Endothelial cell of umbilical vein (primary cell): ENCODE measurements around the gene SLC39A11. TPM values are rescaled to one million over a fixed set of nuclear protein-coding genes. Genes with fewer than 3 reads are reported as not detected.
"Not testable (repeated sequence)": the region's sequence is repeated elsewhere in the genome, so short reads cannot be mapped to it uniquely, and the experiment has no call there.

ENCODE experiments used
- BruUV-seq: library from RNA; stranded (reverse); fragments of 400-500 nt; replicated peaks from 2 replicates; lab custom pipeline; 2021; lab: Mats Ljungman, UMichigan
- CTCF ChIA-PET: fragments of 300-600, 350-600 bp; sonication (Branson Sonifier 250); formaldehyde crosslinking; loops from one replicate; lab custom pipeline; 2021; ENCODE audit warnings: antibody characterized with exemption, inconsistent platforms; lab: Charles Lee
- POLR2A ChIA-PET: fragments of 300-600, 350-600 bp; sonication (Branson Sonifier 250); formaldehyde crosslinking; loops from one replicate; lab custom pipeline; 2021; ENCODE audit warnings: antibody characterized with exemption, inconsistent platforms; lab: Charles Lee
- DNase-seq: peaks from one replicate; pipeline ENCODE4 v3.0.0-alpha.2; 2011; ENCODE audit warnings: low read depth, low spot score
- FAIRE-seq: peaks from 2 replicates; lab custom pipeline; 2011; peaks lifted over from hg19 to GRCh38; lab: Jason Lieb, UNC
- H2AFZ ChIP-seq: 2 replicates; pipeline ENCODE4 v1.6.0; 2012; ENCODE audit warnings: low read depth, low read length, control low read depth, inconsistent platforms
- H3K27ac ChIP-seq: 2 replicates; pipeline ENCODE4 v1.5.1; 2011; ENCODE audit warnings: low read depth, mild to moderate bottlenecking, control low read depth, low read length, moderate library complexity; ENCODE audit not compliant: insufficient read depth
- H3K27me3 ChIP-seq, 2 experiments: 2 replicates each; pipeline versions ENCODE4 v1.6.0 to v1.6.1; 2011; ENCODE audit warnings: low read length in 2 of 2, mixed read lengths in 1 of 2; ENCODE audit not compliant: control insufficient read depth in 2 of 2, insufficient read depth in 2 of 2
- H3K36me3 ChIP-seq, 2 experiments: 2 replicates in 1 of 2; 3 replicates in 1 of 2; pipeline ENCODE4 v1.5.1; 2011; ENCODE audit warnings: low read length in 2 of 2, mild to moderate bottlenecking in 1 of 2, moderate library complexity in 1 of 2; ENCODE audit not compliant: control insufficient read depth in 2 of 2, insufficient read depth in 2 of 2; ENCODE audit errors: extremely low read depth in 1 of 2
- H3K4me1 ChIP-seq: 3 replicates; pipeline ENCODE4 v1.5.1; 2011; ENCODE audit warnings: mild to moderate bottlenecking, low read length; ENCODE audit not compliant: control insufficient read depth, insufficient read depth; ENCODE audit errors: extremely low read depth
- H3K4me2 ChIP-seq: 2 replicates; pipeline ENCODE4 v1.6.1; 2011; ENCODE audit warnings: low read length, control low read depth, mixed read lengths; ENCODE audit not compliant: insufficient read depth
- H3K4me3 ChIP-seq, 3 experiments: fragments of 200-600 bp in 1 of 3; sonication (generic), shearing (Covaris generic) in 1 of 3; replicated peaks in 1 of 3; 2 replicates each; pipeline ENCODE4 v1.5.1; 2011 to 2016; ENCODE audit warnings: control low read depth in 3 of 3, low read length in 3 of 3, mild to moderate bottlenecking in 2 of 3, inconsistent platforms in 1 of 3, low read depth in 1 of 3, moderate library complexity in 1 of 3; ENCODE audit not compliant: insufficient read depth in 1 of 3
- H3K79me2 ChIP-seq: 2 replicates; pipeline ENCODE4 v1.6.0; 2012; ENCODE audit warnings: low read length, inconsistent platforms; ENCODE audit not compliant: control insufficient read depth, insufficient read depth
- H3K9ac ChIP-seq: replicated peaks from 2 replicates; pipeline ENCODE3; 2011; ENCODE audit warnings: low read length, control low read depth; ENCODE audit not compliant: insufficient read depth; ENCODE audit errors: extremely low read depth
- H3K9me1 ChIP-seq: replicated peaks from 3 replicates; pipeline ENCODE4 v1.6.0; 2011; ENCODE audit warnings: mild to moderate bottlenecking, low read length; ENCODE audit not compliant: control insufficient read depth, insufficient read depth; ENCODE audit errors: extremely low read depth
- H3K9me3 ChIP-seq: replicated peaks from 2 replicates; pipeline ENCODE4 v1.5.1; 2012; ENCODE audit warnings: low read length, inconsistent platforms; ENCODE audit not compliant: control insufficient read depth, insufficient read depth
- H4K20me1 ChIP-seq: replicated peaks from 2 replicates; pipeline ENCODE3; 2011; ENCODE audit warnings: mild to moderate bottlenecking, low read length; ENCODE audit not compliant: control insufficient read depth, insufficient read depth; ENCODE audit errors: extremely low read depth
- JUN ChIP-seq: IDR thresholded peaks from 2 replicates; pipeline ENCODE4 v1.6.1; 2011; ENCODE audit warnings: borderline replicate concordance, low read depth; ENCODE audit not compliant: insufficient read length, insufficient read depth
- POLR2A ChIP-seq: IDR thresholded peaks from 2 replicates; pipeline ENCODE4 v1.6.1; 2012; ENCODE audit warnings: low read depth, mild to moderate bottlenecking, control low read depth, low read length
- POLR2AphosphoS5 ChIP-seq: IDR thresholded peaks from 2 replicates; pipeline ENCODE4 v1.6.1; 2012; ENCODE audit warnings: low read depth, mild to moderate bottlenecking, control low read depth, low read length, moderate library complexity; ENCODE audit not compliant: insufficient read depth
- dilution Hi-C: fragments of 300-500 bp; cut with MboI; formaldehyde crosslinking; loops from one replicate; pipeline ENCODE4 v1.15.0; 2019; ENCODE audit warnings: low sequenced_read_pairs; ENCODE audit not compliant: extremely low pct_ligation_motif_present
- intact Hi-C: fragments of 100-400 bp; cut with micrococcal nuclease; formaldehyde crosslinking; loops from one replicate; pipeline ENCODE4 v1.10.0; 2022
- polyA plus RNA-seq, 4 experiments: library from polyadenylated mRNA; depleted of rRNA in 3 of 4; stranded (reverse) in 3 of 4; unstranded in 1 of 4; fragments of >200 nt; gene quantifications; 2 replicates each; pipeline versions ENCODE4 v1.2.1 to v1.2.3, GENCODE V29; 2011 to 2012; ENCODE audit warnings: missing spikeins in 1 of 4
- total RNA-seq: library from RNA; stranded (reverse); gene quantifications from 2 replicates; pipeline ENCODE4 v1.2.3, GENCODE V29; 2021

The SLC39A11 gene
- total and polyA plus RNA-seq, 2 donors (not counting 3 experiments of a cell fraction or from before 2014, with no cell fraction given) = 8.1 to 11.9 TPM

GRCh38 chr17:72639711-72640110 is 452.8 kb downstream of the SLC39A11 start:
- no TSS peak for BruUV-seq
- Histone ChIP-seq H3K9me3 (no peaks in the 10 kb centered on the region), H3K4me3 (no peak overlapping the region), H3K79me2 (no peaks in the 10 kb centered on the region), H3K4me2 (no peak overlapping the region), H3K9me1 (no peaks in the 10 kb centered on the region), H3K27ac (no peak overlapping the region), H3K36me3 (no peaks in the 10 kb centered on the region), H4K20me1 (no peaks in the 10 kb centered on the region), H3K27me3 (no peaks in the 10 kb centered on the region), H3K4me1 (no peaks in the 10 kb centered on the region), H2AFZ (no peak overlapping the region), H3K9ac (no peak overlapping the region)
- DNase-seq = no peak
- ChIA-PET CTCF (no interaction called here), POLR2A (no interaction called here)
- TF ChIP-seq POLR2A = no peak
- no peak for TF ChIP-seq POLR2AphosphoS5
- no peak for TF ChIP-seq JUN
- intact Hi-C loops = no loop called here
- no peak for FAIRE-seq
- dilution Hi-C loops = no loop called here

DNA sequence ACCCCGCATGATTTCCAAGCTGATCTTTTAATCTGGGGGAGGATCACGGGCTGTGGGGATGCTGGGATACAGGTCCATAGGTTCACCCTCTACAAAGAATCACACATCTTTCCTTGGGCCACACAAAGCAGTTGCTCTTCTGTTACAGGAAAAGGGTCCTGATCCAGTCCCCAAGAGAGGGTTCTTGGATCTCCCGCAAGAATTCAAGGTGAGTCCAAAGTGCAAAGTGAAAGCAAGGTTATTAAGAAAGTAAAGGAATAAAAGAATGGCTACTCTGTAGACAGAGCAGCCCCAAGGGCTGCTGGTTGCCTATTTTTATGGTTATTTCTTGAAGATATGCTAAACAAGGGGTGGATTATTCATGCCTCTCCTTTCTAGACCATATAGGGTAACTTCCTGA is 453.6 kb downstream of the SLC39A11 start:
- H3K4me1 ChIP-seq, H3K27ac ChIP-seq, BruUV-seq, H2AFZ ChIP-seq, H3K9me3 ChIP-seq, intact Hi-C loops, POLR2A ChIA-PET, H4K20me1 ChIP-seq, H3K9me1 ChIP-seq, FAIRE-seq, H3K4me2 ChIP-seq, H3K36me3 ChIP-seq, DNase-seq, H3K79me2 ChIP-seq, H3K4me3 ChIP-seq, CTCF ChIA-PET, dilution Hi-C loops, H3K9ac ChIP-seq, H3K27me3 ChIP-seq: not testable (repeated sequence)
